ENCODE results near the gene LRFN5.

The LRFN5 gene

GRCh38 chr14:41785696-41786095 is 179.0 kb downstream of the LRFN5 start:
- no peak for DNase-seq

DNA sequence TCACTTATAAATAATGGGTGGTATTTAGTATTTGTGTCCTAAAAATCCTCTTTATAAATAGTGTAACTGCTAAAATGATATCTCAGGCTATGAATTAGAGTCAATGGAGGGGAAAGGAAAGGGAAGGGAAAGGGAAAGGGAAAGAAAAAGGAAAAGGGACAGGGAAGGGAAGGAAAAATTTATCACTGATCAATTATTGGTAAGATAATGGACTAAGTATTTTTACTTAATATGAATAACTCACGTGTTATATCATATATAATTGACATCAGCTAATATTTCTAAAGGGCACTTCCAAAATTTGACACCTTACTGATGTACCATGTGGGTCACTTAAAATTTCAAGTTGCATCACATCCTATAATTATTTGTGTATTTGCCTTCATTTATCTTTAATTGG is 193.1 kb downstream of the LRFN5 start:
- DNase-seq = no peak

GRCh38 chr14:41805633-41806032 is 199.0 kb downstream of the LRFN5 start:
- DNase-seq = no peak

GRCh38 chr14:41806366-41806975 is 199.8 kb downstream of the LRFN5 start:
- no peak for DNase-seq

DNA sequence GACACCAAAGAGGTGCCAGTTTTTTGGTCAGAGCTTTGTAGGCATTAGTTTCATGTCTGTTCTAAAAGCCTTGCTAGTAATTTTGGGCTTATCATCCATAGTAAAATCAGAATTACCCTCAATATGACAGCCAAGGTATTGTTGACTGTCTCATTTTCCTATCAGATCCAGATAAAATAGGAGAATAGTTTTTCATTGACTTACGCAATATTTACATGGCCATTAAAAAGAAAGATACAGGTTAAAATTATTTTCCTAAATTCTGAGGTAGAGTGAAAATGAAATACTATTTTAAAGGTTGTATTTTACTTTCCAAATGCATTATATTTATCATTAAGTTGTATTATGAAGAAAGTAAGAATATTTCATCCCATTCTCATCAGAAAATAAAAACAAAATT is 203.7 kb downstream of the LRFN5 start:
- no peak for DNase-seq

DNA sequence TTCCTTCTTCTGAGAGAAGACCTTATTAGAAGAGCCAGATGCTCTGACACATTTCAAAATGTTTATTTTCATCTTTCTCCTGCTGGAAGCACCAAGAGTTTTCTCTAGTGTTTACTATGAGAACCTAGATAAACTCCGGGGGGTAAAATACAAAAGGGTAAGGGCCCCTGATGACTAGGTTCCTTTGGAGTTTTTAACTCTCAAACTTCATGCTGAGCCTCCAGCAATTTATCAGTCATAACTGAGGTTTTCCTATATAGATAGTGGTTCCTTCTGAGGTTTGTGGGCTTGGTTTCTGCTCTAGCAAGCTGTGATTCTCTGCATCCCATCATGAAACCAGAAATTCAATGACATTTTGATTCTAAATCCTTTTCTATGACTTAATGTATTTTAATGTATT is 210.9 kb downstream of the LRFN5 start:
- DNase-seq = no peak

DNA sequence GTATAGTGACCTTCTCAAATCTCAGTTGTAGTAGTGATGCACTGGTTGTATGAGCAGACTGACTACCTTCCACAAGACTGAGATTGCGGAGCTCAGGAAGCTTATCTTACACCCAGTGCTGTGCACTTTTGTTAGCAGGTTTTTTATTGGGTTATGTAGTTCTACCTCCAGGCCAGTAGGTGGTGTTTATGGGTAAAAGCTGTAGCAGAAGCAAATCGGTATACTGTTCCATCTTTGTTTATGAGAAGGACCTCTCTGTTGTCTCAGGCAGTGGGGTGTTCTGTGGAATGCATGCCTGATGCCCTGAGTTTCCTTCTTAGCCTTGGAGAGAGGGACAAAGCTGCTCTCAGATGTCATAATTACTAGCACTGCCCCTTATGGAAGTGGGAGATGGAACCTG is 217.8 kb downstream of the LRFN5 start:
- DNase-seq = no peak

GRCh38 chr14:41825622-41826021 is 218.9 kb downstream of the LRFN5 start:
- no peak for DNase-seq

- DNase-seq = no peak
Measured at GRCh38 chr14:41830714-41831406, 224.2 kb downstream of the LRFN5 start.

DNA sequence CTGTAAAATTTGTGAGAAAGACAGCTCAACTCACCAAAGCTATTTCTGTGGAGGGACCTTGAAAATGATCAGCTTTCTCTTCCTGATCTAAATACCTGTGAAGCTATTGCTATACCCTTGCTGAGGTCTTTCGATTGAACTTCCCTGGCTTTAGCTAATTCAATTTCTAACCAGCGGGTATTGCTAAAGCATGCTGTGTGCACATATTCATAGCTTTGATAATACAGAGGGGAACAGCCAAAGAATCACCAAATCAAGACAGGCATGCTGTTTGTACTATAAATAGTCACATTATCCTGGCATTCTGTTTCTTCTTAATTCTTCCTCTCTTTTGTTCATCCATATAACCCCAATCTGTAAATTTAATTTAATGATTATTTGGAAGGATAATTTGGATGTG is 233.0 kb downstream of the LRFN5 start:
- no peak for DNase-seq

DNA sequence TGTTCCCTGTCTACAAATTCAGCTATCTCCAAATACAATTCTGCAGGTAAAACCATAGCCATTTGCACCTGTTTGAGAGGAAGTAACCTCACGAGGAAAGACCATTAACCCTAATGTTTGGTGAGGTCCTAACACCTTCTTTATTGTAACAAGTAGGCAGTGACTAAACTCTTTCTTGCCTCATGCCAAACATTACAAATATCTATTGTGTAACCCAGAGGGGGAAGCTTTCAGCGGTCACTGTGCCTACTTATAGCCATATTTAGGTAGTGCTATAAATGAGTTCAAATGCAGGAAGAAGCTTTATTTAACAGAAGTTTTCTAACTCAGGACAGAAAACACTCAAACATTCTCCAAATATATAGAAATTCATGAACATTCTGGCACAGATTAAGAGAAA is 252.7 kb downstream of the LRFN5 start:
- DNase-seq = no peak

DNA sequence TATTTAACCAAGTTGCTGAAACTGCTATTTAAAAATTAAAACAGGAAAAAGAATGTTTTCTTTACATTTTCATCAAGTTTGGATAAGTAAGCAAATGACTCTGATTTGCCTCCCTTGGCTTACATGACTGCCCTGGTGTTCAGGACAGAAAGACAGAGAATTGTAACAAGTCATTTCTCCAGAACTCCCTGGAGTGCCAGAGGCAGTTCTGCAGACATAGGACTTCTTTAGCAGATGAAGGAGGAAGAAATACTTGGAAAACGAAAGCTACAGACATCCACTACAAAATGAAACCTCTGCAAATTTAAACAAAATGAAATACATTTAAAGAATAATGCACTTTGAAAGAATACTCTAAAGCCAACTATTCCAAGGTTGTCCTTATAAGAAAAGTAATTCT is 253.9 kb downstream of the LRFN5 start:
- no peak for DNase-seq

- DNase-seq = no peak
Measured at GRCh38 chr14:41865894-41866293, 259.2 kb downstream of the LRFN5 start.

DNA sequence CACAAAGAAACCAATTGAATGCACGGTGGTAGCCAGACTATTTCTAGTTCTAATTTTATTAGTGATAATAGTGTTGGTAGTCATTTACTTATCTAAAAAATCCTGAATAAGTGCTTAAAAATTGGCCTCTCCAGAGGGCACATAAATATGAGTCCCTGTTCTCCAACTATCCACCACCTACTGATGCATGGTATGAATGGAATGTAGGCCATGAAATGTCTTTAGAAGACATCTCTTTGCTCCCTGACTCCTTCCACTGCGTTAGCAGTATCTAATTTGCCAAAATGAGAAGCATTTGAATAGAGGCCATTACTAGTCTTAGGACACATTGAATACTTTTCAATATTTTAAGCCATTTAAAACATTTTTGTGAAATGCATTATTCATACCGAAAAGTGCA is 261.7 kb downstream of the LRFN5 start:
- DNase-seq = no peak

DNA sequence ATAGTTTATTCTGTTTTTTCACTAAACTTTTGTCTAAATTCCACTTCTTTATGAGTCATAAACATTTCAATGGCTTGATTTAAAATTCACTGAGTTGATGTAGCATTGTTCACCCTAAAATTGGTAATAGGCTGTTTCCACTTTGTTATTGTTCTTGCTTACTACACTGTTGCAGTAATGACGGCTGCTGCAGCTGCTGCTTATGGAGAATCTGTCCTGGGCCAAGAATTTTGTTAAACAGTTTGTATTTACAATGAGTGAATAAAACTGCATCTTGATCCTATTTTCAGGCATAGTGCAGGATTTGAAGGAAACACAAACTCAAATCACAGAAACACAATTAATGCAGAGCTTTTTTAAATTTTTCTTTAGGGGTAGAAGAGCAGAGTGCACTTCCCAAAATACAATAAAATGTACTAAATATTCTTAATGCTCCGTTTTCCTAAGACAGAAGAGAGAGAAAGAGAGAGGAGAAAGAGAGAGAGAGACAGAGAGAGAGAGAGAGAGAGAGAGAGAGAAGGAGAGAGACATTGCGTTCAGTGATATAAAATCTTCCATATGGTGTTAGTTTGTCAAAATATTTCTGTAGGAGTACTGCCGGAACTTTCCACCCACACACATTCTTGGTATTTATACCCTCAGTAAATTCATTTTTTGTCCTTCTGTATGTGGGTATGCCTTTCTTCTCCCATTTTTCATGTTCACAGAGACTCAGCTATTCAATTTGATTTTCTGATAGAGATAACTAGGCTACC is 266.4 kb downstream of the LRFN5 start:
- no peak for DNase-seq

GRCh38 chr14:41873686-41874317 is 267.1 kb downstream of the LRFN5 start:
- DNase-seq = no peak

GRCh38 chr14:41875116-41875515 is 268.4 kb downstream of the LRFN5 start:
- DNase-seq = no peak

- DNase-seq = no peak
Measured at GRCh38 chr14:41878321-41878720, 271.6 kb downstream of the LRFN5 start.

GRCh38 chr14:41891624-41892023 is 284.9 kb downstream of the LRFN5 start:
- no peak for DNase-seq

DNA sequence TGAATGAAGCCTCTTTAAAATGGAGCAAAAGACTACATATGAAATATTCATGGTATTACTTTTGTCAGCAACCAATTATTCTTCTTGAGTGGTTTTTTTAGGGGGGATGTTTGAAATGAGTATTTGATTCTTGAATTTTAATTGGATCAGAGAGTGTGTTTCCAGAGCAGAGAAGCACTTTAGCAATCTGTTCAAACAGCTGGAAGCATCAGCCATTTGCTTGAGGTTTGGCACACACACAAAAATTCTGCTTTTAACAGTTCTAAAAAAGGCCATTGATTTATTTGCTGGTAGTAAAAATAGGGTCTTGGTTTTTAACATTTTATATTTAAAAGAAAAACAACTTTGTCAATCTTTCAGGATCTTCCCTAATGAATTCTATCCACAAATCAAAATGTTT is 292.7 kb downstream of the LRFN5 start:
- DNase-seq = no peak

DNA sequence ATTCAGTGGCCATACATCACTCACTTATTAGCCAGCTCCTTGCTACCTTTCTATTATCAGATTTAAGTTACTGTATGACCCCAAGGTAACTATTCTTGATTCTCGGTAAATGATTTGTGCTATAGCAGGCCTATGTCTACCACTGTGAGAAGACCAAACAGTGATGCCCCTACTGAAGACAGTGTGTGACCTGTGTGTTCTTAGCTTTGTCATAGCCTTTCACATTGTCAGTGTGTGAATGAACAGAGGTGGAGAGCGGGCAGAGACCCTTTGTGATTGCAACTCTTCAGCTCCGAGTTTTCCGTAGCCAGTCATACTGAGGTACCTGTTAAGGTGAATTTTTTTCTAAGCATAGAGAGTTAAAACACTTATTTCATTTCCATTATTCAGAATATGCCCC is 294.0 kb downstream of the LRFN5 start:
- no peak for DNase-seq

GRCh38 chr14:41901089-41901488 is 294.4 kb downstream of the LRFN5 start:
- DNase-seq = no peak

DNA sequence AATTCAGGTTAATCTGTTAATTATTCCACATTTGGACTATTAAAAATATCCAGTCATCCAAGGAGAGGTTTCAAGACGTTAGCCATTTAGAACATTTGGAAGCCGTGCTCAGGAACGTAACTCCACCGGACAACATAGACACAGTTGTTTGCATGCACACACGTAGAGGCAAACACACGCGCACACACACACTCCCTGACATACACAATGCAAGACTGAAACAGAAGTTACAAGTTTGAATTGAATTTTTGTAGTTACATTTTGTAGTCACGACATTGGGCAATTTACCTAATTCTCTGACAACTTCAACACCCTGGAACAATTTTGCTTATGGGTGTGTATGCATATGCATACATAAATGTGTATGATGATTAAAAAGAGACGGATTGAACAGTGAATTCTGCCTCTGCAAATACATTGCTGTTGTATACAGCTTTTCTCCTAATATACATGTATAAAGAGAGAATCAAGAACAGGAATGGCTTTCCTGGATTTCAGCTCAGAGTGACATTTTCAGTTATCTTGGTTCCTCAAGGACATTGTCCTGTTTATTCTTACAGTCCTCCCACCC is 298.8 kb downstream of the LRFN5 start:
- DNase-seq = no peak
